DMS 273 treated with DMSO at 0.1 percent for 48 hours (cell line): ENCODE data around the gene CDKN2AIPNL.
A peak's percentile ranks its signal among the peaks of the same experiment; 100 is the strongest.

ENCODE experiments used
- DNase-seq: peaks from one replicate; lab custom pipeline; 2025; lab: John Stamatoyannopoulos, UW

The CDKN2AIPNL gene, protein sequence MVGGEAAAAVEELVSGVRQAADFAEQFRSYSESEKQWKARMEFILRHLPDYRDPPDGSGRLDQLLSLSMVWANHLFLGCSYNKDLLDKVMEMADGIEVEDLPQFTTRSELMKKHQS

DNA sequence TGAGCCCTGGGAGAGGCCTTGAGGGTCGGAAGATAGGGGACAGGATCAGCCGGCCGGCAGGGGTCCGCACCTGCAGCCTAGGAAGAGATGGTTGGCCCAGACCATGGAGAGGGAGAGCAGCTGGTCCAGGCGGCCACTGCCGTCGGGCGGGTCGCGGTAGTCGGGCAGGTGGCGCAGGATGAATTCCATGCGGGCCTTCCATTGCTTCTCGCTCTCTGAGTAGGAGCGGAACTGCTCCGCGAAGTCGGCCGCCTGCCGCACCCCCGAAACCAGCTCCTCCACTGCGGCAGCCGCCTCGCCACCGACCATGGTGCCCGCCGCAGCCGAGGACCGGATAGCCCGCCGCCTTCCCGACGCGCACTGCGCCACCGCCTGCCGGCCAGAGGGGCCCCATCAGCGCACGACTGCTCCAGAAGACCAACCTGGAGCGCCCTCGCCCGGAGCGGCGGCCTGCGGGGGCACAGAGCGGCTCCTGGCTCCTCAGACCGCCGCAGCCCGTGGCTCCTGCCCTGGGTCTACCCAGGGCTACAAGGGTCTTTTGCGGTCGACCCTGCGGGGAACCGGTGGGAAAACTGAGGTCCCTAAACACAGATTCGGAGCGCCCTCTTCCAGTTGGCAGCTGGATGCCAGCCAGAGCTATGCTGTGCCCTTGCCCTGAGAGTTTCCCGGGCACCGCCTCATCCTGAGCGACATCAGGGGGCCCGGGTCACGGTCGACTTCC, at the start of gene CDKN2AIPNL:
Gene CDKN2AIPNL (minus strand): TSS at position 336 of the 721 bp plus-strand sequence. CDS start 27 bp downstream, at position 309.
- peak; percentile 73 for DNase-seq

DNA sequence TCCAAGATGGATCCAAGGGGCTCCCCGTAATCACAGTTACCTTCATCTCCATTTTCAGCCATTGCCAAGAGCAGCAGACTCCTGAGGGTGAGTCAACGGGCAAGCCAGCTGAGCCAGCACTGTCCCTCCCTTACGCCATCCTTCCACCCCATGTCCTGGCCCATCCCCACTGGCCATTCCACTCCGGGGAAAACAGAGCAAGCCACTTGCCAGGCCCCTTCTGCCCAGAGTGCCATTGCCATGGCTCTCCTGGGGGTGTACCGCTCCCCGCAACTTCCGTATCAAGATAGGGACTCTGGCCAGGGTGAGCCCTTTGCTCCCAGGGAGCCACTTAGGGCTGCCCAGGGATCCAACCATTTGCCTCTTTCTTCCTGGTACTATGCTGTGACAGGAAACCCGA, 48.9 kb upstream of the CDKN2AIPNL start:
- DNase-seq = no peak

DNA sequence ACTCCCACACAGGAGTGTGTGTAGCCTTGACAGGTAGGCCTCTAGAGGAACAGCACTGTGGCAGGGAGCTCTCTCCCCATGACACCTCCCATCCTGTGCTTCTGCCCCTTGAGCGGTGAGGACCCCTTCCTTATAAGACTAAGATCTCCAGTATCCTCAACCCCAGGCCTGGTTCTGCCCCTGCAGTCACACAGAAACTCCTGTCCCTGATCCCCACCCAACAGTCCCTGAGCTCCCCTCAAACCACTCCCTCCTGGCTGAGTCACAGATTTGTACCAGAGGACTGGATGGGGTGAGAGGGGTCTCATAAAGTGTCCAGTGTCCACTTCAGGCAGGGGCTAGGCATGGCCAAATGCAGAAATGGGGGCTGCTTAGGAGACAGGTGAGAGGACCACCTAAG, 47.8 kb upstream of the CDKN2AIPNL start:
- no peak for DNase-seq

DNA sequence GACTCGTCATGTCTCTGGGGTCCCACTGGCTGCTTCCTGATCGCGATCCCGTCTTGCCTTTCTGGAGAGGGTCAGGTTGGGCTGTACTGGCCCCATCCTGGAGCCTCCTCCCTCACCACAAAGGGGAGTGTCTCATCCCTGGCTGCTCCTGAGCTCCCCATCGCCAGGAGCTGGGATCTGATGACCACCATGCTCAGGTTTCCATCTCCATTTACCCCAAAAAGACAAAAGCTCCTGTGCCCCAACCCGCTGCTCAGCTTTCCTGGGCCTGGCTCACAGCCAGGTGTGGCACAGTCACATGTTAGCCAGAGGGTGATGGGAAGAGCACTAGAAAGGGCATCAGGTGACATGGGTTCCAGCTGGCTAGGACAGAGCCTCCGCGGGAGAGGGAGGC, 47.3 kb upstream of the CDKN2AIPNL start:
- no peak for DNase-seq

DNA sequence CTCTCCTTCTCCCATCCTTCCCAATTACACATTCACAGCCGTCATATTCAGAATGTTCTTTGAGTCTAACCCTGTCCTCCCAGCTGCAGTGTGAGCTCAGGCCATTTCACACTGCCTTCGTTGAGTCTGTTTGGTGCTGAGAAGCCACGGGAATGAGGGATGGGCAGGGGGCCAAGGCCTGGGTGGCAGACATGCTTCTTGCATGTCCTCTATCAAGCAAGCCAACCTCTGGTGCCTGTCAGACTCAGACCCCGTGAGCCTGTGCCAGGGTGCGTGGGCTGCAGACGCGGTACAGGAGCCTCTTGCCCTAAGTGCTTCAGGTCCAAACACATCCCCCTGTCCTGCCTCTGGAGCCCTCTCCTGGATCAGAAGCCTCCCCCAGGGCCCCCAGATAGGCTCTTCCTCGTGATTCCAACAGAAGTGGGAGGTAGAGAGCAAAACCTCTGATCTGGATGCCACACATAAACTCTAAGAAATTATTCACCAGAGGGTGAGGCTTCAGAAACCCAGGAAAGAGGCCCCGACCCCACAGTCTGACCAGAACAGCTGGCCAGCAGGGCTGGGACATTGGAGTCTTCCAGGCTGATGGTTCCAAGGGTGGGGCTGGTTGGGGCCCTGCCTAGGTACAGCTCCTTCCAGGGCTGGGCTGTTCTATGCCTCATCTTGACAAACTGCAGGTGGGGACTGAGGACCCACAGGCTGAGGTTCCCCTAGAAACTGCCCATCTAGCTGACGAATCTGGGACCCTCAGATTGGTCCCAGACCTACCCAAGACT, 46.7 kb upstream of the CDKN2AIPNL start:
- DNase-seq = no peak

DNA sequence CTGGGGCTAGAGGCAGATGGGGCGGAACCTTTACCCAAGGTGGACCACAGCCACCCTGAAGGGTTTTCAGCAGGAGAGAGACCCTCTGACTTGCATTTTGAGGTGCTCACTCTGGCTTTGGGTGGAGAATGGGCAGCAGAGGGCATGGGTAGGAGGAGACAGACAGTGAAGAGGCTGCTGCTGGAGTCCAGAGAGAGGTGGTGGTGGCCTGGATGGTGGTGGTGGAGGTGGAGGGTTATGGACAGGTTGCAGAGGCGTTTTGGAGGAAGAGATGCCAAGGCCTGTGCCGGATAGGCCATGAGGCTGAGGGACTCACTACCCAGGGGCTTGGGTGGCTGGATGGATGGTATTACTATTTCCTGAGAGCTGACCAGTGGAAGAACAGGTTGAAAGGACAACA, 46.1 kb upstream of the CDKN2AIPNL start:
- DNase-seq = no peak

DNA sequence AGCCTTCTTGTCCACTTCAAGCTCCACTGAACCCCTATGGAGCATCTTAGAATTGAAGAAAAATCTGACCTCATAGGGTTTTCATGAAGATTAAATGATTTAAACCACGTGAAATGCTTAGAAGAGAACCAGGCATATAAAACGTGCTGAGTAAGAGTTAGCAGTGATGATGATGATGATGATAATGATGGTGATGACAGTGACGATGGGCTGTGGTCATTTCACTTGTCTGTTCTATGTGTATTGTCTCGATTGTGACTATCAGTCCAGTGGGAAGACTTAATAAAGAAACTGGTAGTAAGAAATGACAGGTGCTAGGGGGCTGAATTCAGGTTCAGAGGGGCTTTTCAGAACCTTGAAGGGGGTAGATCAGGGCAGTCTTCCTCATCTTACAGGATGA, 45.1 kb upstream of the CDKN2AIPNL start:
- no peak for DNase-seq

DNA sequence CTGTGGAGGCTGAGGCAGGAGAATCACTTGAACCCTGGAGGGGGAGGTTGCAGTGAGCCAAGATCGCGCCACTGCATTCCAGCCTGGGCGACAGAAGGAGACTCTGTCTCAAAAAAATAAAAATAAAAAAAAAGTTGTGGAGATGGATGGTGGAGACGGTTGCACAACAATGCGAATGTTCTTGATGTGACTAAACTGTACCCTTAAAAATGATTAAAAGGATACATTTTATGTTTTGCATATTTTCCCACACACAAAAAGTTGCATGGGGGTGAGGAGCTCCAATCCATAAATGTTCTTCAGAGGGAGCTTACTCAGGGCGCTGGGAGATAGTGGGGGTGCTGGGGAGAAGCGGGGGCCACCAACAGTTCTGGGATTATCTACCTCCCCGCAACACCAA, 43.8 kb upstream of the CDKN2AIPNL start:
- DNase-seq = no peak

DNA sequence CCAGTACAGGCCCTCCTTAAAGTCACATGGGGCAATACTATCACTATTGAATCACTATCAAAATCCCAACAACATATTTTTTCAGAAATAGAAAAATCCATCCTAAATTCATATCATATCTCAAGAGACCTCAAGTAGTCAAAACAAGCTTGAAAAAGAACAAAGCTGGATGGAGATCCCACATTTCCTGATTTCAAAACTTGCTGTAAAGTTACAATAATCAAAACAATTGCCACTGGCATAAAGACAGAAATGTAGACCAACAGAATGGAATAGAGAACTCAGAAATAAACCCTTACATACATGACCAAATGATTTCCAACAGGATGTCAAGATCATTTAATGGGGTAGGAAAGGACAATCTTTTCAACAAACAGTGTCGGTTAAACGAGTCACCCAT, 41.3 kb upstream of the CDKN2AIPNL start:
- DNase-seq = no peak

DNA sequence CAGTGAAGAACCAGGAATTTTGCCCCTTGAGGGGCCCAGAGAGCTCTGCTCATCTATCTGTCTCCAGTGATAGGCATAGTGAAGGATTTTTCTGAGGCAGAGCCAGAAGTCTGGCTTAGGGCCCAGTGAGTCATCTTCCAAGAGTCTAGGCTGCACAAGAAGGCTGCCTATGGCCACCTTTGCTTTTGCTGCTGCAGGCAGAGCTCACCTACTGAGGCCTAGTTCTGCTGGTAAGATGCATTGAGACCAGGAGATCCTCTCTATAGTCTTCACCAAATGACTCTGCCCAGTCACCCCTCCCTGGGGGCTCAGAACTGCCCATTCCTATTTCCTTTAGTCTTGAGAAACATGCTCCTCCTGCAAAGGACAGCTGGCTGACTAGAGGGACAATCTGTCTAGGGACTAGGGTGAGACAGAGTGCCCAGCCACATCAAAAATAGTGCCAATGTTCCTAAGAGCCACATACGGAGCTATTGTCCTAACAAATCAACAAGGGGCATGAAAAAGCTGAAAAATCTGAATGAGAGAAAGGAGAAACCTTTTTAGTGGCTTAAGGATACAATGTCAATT, 40.3 kb upstream of the CDKN2AIPNL start:
- peak; percentile 27 for DNase-seq

DNA sequence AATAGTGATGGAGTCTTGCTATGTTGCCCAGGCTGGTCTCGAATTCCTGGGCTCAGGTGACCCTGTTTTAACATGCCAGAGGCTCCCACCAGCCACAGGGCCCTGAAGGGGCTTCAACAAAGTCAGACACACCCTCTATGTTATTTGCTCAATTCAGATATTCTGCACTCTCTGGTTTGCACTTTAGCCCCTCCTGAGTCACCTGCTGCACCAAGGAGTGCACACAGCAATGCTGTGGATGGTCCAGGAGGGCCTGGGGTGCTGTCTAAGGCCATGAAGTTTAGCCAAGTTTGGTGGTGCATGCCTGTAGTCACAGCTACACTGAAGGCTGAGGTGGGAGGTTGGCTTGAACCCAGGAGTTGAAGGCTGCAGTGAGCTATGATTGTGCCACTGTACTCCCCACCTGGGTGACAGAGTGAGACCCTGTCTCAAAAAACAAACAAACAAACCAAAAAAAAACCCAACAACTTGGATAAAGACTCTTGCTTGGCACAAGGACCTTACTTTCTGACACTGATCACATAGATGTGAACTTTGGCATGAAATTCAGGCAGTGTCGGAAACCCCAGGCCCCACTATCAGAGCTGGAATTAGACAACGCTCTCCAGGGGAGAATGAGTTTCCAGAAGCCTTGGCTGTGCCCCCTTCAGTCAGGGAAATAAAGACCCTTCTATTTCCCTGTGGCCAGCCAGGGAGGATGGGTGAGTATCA, 39.7 kb upstream of the CDKN2AIPNL start:
- no peak for DNase-seq

DNA sequence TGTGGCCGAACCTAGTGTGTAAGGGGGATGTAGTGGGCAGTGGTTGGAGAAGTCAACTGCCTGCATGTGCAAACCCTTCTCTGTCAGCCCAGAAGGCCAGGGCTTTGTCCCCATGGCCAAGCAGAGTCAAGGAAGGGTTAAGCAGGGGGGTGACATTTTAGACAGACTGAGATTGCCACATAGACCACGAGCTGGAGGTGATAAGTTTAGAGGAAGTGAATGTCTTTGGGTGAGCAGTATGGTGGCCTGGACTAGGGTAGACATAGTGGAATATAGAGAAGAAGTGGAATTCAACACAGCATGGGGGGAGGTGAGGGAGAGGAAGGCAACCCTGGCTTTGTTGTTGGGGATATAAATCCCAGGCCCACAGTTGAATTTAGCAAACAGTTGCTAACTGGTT, 38.7 kb upstream of the CDKN2AIPNL start:
- no peak for DNase-seq

DNA sequence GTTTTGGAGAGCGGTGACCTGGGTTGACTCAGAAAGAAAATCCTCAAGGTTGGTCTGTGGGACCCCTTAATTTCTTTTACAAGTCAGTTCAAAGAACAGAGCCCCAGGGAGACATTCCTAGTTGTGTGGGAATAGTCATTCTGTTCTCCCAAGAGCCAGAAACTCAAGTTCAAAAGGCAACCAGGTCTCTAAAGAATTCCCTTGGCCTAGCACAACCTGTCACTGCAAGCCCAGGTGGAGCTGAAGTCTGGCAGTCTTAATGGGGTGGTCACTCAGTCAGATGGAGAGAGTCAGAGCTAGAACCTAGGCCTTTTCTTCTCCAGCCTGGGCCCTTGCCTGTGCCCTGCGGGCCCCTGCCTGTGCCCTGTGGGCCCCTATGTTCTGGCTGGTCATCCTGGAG, 37.5 kb upstream of the CDKN2AIPNL start:
- no peak for DNase-seq

DNA sequence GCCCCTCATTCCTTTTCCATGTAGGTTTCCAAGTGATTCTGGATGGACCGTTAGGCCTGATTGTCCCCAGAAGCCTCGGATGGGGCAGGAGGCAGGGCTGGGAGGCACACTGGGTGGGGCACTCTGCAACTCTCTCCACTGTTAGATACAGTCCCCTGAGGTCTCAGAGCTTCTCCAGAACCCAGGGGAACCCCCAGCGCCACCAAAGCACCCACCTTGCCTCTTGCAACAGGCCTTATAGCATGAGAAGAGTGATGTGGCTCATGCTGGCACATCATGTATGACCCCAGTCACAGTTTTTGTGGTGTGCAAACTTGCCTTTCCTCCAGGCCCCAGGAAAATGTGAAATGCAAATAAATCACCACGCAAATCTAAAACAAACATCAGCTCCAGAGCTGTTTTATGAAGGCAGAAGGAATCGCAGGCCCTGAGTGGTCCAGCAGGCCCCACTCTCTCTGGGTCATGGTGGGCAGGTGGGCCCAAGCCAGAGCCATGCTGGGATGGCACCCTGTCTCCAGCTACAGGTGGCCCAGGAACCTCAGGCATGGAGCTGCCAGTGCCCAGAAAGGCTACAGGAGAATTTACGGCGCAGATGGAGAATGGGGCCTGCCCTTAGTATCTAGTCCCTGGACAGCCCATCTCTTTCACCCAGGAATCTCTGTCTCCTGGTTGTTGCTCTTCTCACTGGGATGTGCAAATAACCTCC, 36.3 kb upstream of the CDKN2AIPNL start:
- no peak for DNase-seq

DNA sequence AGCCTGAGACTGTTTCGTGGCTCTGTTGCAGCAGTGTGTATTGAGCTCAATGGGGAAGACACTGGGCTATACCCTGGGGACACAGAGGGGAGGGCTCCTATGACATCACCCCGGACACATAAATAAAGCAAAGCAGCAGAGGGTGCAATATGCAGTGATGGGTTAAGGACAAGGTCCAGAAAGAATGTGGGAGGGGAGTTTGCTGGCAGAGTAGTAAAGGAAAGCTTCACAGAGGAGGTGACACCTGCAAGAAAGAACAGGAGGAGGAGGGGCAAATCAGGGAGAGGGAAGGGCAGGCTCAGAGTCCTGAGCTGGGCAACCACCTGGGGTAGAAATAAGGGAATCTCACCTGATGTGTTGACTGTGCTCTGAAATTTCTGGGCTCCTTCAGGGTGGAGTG, 35.3 kb upstream of the CDKN2AIPNL start:
- DNase-seq = no peak

DNA sequence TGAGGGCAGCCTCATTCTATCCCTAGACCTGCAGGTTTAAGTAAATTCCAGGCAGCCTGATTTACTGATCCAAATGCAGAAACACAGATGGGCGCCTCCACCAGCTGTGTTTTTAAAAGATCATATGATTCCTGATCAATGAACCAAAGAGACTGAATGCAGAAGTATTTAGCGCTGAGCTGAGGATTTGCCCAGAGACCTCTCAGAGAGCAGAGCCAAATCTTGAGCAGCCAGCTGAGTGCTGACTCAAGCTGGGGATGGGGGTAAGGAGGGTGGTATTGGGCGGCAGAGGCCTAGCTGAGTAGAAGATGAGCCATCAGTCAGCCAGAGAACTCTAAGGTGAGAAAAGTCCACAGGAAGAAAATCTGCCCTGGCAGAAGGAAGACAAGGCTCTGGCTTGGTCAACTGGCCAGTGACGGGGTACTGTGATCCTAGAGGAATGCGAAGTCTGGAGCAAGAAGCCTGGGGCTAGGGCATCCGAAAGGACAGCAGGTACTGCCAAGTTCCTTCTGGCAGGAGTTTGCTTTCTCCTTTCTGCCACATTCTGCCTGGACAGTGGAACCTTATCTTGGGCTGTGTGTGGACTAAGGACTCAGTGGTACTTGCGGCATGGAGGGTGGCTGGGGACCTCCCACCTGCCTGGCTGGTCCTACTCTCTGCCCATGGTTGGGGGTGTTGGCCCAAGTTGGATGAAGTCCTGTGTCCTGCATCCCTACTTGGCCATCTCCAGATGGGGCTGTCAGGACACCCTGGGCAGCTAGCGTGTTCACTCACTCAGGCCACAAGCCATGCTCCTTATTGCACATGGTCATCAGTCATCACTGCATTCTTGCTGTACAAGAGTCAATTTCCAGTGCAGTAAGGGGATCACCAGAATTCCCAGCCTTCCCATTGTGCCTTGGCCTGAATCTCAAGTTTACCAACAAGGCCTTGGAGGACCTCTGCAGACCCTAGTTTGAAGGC, 34.5 kb upstream of the CDKN2AIPNL start:
- DNase-seq = no peak

DNA sequence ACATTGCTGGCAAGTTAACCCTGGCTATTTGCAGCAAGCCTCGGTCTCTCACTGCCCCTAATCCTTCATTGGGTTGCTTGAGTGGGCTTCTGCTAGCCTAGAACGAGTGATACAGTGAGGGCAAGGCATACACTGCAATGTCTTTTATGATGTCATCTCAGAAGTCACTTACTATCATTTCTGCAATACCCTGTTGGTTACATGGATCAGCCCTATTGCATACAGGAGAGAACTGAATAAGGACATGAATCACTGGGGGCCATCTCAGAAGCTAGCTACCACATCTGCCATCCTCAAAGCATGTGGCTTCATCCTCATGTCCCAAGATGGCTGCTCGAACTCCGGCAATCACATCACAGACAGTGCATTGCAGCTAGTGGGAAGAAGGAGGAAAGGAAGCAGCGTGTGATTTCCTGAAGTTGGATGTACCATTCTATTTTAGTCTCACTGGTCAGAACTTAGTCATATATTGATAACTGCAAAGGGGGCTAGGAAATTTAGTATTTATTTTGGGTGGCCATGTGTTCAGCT, 33.3 kb upstream of the CDKN2AIPNL start:
- DNase-seq = no peak

DNA sequence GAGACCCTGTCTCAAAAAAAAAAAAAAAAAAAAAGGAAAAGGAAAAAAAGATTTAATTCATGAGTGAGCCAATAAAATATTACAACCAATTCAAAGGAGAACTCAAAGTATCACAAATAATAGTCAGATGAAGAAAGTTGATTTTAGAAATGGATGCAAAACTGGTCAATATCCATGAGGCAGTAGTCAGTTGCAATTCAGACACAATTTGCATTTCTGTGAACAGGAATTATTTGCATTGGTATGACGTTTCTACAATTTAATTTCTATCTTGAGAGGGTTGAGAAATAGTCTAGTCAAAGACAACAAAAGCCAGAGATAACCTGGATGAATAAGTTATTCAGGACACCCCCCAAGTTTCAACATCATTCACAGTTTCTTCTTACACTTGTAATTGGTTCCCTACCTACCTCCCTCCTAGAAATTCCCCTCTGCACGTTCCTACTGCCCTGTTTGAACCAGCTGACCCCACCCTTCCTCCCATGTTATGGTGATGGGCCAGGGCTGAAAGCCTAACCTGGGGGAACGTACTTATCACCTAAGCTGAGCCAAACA, 28.6 kb upstream of the CDKN2AIPNL start:
- no peak for DNase-seq

DNA sequence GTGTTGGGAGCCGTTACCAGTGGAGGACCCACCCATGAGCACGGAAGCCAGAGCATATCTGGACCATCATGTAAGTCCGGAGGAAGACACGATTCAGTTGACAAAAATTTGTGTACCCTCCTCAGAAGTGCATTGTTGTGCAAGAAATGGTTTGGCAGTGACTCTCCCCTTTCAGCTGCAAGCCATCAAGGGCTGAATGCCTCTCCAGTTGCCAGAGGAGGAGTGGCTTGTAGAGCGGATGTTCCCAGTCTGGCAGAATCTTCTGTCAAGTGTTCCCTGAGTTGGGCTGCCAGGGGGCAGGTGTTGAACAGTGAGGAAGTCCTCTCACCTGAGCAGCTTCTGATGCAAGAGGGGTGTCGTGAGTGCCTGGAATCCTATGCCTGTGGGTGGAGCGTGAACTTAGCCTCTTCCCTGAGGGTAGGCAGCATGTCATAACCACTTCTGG, 27.6 kb upstream of the CDKN2AIPNL start:
- no peak for DNase-seq

DNA sequence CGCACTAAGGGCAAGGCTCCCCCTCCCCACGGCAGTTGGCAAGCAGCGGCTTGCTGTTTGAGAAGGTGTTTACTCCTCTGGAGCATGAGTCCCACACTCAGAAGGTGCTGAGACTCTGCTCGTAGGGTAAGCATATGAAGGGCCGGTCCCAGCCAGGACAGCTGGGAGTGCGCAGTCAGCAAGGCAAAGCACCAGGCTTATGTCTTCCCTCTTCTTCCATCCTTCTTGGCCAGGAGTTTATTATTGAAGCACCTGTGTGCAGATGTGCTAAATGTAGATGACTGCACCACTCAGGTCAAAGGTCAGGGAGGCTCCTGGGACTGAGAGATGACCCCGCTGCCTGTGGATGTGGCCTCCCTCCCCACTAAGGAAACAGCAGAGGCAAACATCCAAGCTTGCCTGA, 27.0 kb upstream of the CDKN2AIPNL start:
- DNase-seq = no peak
